Urinary bladder (tissue), 4 donors: ENCODE measurements around the gene CACNB2. TPM values are rescaled to one million over a fixed set of nuclear protein-coding genes. Genes with fewer than 3 reads are reported as not detected.

Source experiments
- DNase-seq: peaks from one replicate; pipeline ENCODE4 v3.0.0-alpha.2; 2015; ENCODE audit errors: extremely low spot score
- H3K27ac ChIP-seq: one replicate; pipeline ENCODE4 v1.5.1; 2013; ENCODE audit warnings: low read depth, mild to moderate bottlenecking, moderate library complexity
- H3K36me3 ChIP-seq: one replicate; pipeline ENCODE4 v1.6.1; 2013; ENCODE audit warnings: mild to moderate bottlenecking, moderate library complexity; ENCODE audit not compliant: insufficient read depth
- H3K4me1 ChIP-seq: one replicate; pipeline ENCODE4 v1.6.1; 2013; ENCODE audit warnings: mild to moderate bottlenecking, moderate library complexity; ENCODE audit not compliant: insufficient read depth
- H3K4me3 ChIP-seq: one replicate; pipeline ENCODE4 v1.5.1; 2013; ENCODE audit warnings: low read depth, low read length
- WGBS: extraction: QIAGEN DNeasy Blood & Tissue Kit; methylation state at CpG from one replicate; pipeline ENCODE4 v1.1.7; 2013; 5-methylcytosine and 5-hydroxymethylcytosine counted together
- polyA plus RNA-seq: library from polyadenylated mRNA; stranded (reverse); fragments of 200-250 nt; gene quantifications from one replicate; pipeline ENCODE4 v1.2.3, GENCODE V29; 2013
- total RNA-seq: library from RNA; depleted of rRNA; stranded (reverse); fragments of >200 nt; gene quantifications from one replicate; pipeline ENCODE4 v1.2.3, GENCODE V29; 2014
- donor health status: healthy with polysubstance abuse.
- donor health status: healthy.

The CACNB2 gene
- total and polyA plus RNA-seq, 2 donors, result 16.7 to 40.4 TPM

- H3K27ac ChIP-seq, result no peak overlapping the region
- no peaks in the 10 kb centered on the region for H3K36me3 ChIP-seq
- WGBS, result 74% methylated on average over 3 of the region's 3 CpGs
- no peaks in the 10 kb centered on the region for H3K4me1 ChIP-seq
- H3K4me3 ChIP-seq, result no peak overlapping the region
- no peak for DNase-seq
Observed at GRCh38 chr10:18271491-18271890, 131.3 kb downstream of the CACNB2 start.

- 90% methylated on average over 3 of the region's 3 CpGs for WGBS
- no peak for DNase-seq
- H3K4me3 ChIP-seq, result no peak overlapping the region
- H3K4me1 ChIP-seq, result no peaks in the 10 kb centered on the region
- no peaks in the 10 kb centered on the region for H3K36me3 ChIP-seq
- no peak overlapping the region for H3K27ac ChIP-seq
Observed at GRCh38 chr10:18273039-18273438, 132.8 kb downstream of the CACNB2 start.

- Histone ChIP-seq H3K27ac (no peak overlapping the region), H3K4me3 (no peak overlapping the region), H3K36me3 (no peaks in the 10 kb centered on the region), H3K4me1 (no peaks in the 10 kb centered on the region)
- 97% methylated on average over 3 of the region's 3 CpGs for WGBS
- no peak for DNase-seq
Observed at GRCh38 chr10:18278181-18278580, 138.0 kb downstream of the CACNB2 start.

- H3K27ac ChIP-seq, result no peak overlapping the region
- WGBS, result 57% methylated on average over 4 of the region's 4 CpGs
- H3K4me3 ChIP-seq, result no peak overlapping the region
- DNase-seq, result no peak
- no peaks in the 10 kb centered on the region for H3K36me3 ChIP-seq
- no peaks in the 10 kb centered on the region for H3K4me1 ChIP-seq
Observed at GRCh38 chr10:18279173-18279572, 138.9 kb downstream of the CACNB2 start.

DNA sequence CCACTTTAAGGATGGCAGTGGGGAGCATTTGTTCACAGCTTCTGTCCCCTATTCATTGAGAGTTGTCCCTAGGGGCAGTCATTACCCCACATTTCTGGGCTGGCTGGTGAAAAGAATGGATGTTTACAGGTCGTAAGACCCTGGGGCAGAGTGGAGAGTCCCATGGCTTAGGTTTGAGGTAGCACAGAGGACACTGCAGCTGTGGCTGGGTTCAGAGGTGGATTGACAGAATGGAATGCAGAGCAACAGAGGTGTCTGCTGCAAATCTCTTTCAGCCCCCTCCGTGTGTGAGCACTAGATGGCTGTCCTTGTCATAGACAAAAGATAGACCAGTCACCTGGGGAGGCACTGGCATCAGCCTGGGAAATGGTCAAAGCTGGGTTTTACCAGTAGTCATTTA is 141.9 kb downstream of the CACNB2 start:
- Histone ChIP-seq H3K4me3 (no peak overlapping the region), H3K36me3 (no peaks in the 10 kb centered on the region), H3K4me1 (no peaks in the 10 kb centered on the region), H3K27ac (no peak overlapping the region)
- WGBS, result 54% methylated on average over 2 of the region's 2 CpGs
- no peak for DNase-seq

DNA sequence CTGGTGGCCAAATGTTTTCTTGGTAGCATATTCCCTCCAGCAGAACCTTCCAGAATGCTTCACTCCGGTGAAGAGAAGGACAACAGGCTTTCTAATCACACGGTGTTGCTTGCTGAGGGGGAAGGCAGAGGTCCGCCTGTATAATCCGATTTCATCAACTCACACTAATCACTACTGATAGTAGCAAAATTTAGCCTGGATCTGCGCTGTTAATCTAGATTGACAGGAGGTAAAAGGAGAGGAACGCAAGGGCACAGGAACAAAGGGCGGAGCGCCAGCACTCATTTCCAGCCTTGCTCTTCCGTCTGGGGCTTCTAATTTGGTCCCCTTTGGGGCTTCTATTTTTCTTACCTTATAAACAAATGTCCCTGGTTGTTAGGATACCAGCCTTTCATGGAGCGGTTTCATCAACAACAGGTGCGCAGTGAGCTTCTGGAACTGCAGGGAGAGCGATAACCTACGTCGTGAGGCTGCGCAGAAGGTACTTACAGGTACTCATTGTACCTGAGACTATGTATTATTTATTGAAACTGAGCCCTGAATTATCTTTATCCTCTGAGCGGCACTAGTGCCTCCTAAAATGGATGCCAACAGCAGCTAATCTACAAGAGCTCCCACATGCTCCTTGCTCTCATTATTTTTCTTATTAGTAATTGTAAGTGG is 150.6 kb downstream of the CACNB2 start:
- no peaks in the 10 kb centered on the region for H3K4me1 ChIP-seq
- no peak overlapping the region for H3K4me3 ChIP-seq
- H3K27ac ChIP-seq, result no peak overlapping the region
- H3K36me3 ChIP-seq, result no peaks in the 10 kb centered on the region
- DNase-seq, result no peak
- WGBS, result 88% methylated on average over 16 of the region's 16 CpGs

- Histone ChIP-seq H3K4me1 (no peaks in the 10 kb centered on the region), H3K4me3 (no peak overlapping the region), H3K27ac (no peak overlapping the region), H3K36me3 (no peaks in the 10 kb centered on the region)
- WGBS, result 78% methylated on average over 9 of the region's 9 CpGs
- no peak for DNase-seq
Observed at GRCh38 chr10:18293536-18294510, 153.6 kb downstream of the CACNB2 start.

DNA sequence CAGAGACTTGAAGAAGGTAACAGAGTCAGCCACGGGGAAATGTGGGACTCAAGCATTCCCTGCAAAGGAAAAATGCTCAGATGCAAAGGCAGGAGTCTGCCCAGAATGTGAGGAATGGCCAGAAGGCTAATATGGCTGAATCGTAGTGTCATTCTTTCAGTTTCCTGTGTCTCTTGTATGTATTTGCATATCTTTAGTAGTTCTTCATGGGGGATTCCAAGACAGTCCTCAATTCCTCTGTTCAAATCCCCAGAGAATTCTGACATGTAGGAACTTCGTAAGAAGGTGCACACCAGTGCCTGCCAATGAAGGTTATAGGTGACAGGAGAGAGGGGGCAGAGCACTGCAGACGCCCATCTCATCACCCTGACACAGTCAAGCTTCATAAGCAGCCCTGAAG is 154.4 kb downstream of the CACNB2 start:
- WGBS, result 83% methylated on average over 4 of the region's 4 CpGs
- H3K4me3 ChIP-seq, result no peak overlapping the region
- DNase-seq, result no peak
- no peak overlapping the region for H3K27ac ChIP-seq
- no peaks in the 10 kb centered on the region for H3K36me3 ChIP-seq
- H3K4me1 ChIP-seq, result no peaks in the 10 kb centered on the region

- H3K36me3 ChIP-seq, result no peaks in the 10 kb centered on the region
- no peaks in the 10 kb centered on the region for H3K4me1 ChIP-seq
- no peak for DNase-seq
- no peak overlapping the region for H3K4me3 ChIP-seq
- no peak overlapping the region for H3K27ac ChIP-seq
- 82% methylated on average over 5 of the region's 5 CpGs for WGBS
Observed at GRCh38 chr10:18297659-18298058, 157.4 kb downstream of the CACNB2 start.

GRCh38 chr10:18298256-18298655 is 158.0 kb downstream of the CACNB2 start:
- no peaks in the 10 kb centered on the region for H3K4me1 ChIP-seq
- H3K27ac ChIP-seq, result no peak overlapping the region
- WGBS, result 94% methylated on average over 9 of the region's 9 CpGs
- no peaks in the 10 kb centered on the region for H3K36me3 ChIP-seq
- DNase-seq, result no peak
- no peak overlapping the region for H3K4me3 ChIP-seq

DNA sequence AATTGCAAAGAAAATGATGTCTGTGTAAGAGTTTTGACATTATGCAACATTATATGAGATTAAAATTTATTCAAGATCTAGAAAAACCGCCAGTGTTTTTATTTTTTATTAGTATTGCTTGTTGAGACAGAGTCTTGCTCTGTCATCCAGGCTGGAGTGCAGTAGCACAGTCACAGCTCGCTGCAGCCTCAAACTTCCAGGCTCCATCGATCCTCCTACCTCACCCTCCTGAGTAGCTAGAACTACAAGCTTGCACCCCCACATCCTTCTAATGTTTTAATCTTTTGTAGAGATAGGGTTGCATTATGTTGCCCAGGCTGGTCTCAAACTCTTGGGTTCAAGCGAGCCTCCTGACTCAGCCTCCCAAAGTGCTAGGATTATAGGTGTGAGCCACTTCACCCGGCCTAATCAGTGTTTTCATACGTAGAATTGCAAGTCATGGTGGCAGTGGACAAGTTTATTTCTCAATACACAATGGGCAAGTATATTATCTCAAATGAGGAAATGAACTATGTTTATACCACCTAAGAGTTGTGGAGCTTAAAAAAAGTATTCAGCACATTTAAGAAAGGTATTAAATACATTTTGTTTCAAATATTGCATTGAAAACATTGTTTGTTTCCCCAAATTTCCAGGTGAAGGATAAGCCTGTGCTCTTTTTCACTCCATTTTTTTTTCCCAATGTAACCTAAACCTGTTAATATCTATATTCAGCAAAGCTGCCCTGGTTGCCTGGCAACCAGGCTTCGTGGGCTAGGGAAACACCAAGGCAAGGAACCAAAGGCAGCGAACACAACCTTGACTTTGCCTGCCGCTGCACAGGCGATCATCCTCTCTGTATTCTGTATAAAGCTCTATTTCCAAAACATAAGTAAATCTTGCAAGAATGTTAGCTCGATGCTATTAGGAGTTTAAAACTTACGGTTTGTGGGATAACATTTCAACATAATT is 163.9 kb downstream of the CACNB2 start:
- Histone ChIP-seq H3K27ac (no peak overlapping the region), H3K36me3 (no peaks in the 10 kb centered on the region), H3K4me3 (no peak overlapping the region), H3K4me1 (no peaks in the 10 kb centered on the region)
- DNase-seq, result no peak
- WGBS, result 74% methylated on average over 12 of the region's 12 CpGs

DNA sequence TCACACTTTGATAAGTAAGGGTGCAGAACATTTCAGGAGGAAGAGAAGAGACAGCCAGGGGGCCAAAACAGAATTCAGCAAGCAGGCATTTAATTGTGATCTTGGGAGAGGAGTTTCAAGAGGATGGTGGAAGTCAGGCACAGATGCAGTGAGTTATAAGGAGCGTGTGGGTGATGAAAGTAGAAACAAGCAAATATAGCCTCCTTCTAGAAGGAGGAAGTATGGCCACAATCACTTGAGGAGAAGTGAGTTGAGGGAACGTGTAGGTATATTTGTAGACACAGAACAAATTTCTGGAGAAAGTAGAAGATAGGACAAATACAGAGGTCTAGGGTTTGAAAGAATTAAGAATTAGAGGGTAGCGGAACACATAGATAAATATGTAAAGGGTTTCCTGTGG is 165.8 kb downstream of the CACNB2 start:
- no peak overlapping the region for H3K4me3 ChIP-seq
- H3K36me3 ChIP-seq, result no peaks in the 10 kb centered on the region
- DNase-seq, result no peak
- WGBS, result 88% methylated on average over 3 of the region's 3 CpGs
- no peak overlapping the region for H3K27ac ChIP-seq
- H3K4me1 ChIP-seq, result no peaks in the 10 kb centered on the region

DNA sequence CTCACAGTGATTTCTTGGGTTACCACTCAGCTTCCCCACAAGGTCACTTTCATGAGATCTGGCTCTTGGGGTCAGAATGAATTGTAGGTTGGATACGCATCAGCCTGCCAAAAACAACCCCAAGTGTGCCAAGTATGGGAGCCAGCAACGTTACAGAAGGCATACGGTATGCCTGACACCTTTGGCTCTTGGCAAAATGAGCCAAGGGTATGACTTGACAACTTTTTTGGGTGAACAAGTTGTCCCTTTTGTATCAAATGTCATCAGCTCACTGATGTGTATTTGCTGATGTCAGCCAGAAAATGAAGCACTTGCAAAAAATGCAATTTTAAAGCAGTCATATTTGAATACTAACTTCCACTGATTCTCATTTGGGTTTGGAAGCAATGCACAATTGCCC is 168.4 kb downstream of the CACNB2 start:
- DNase-seq, result no peak
- H3K4me3 ChIP-seq, result no peak overlapping the region
- H3K36me3 ChIP-seq, result no peaks in the 10 kb centered on the region
- no peaks in the 10 kb centered on the region for H3K4me1 ChIP-seq
- H3K27ac ChIP-seq, result no peak overlapping the region
- WGBS, result 36% methylated on average over 3 of the region's 3 CpGs
